Prostate gland (tissue), 2 donors: Measurements from ENCODE around the gene SBK1. TPM values are rescaled to one million over a fixed set of nuclear protein-coding genes. Genes with fewer than 3 reads are reported as not detected.

Experiments
- DNase-seq: peaks from one replicate; pipeline ENCODE4 v3.0.0-alpha.2; 2019; ENCODE audit warnings: low spot score
- H3K27ac ChIP-seq, 2 donors: fragments of 200-600 bp; sonication (generic); 2 replicates each; pipeline ENCODE4 v1.5.1; 2017 to 2019
- H3K27me3 ChIP-seq: fragments of 200-600 bp; sonication (generic); replicated peaks from 2 replicates; pipeline ENCODE4 v1.5.1; 2019; ENCODE audit not compliant: insufficient read depth
- H3K36me3 ChIP-seq, 2 donors: fragments of 200-600 bp; sonication (generic); 1 replicate in 1 of 2; 2 replicates in 1 of 2; pipeline versions ENCODE4 v1.5.1 to v1.8.1; 2017 to 2019
- H3K4me1 ChIP-seq: fragments of 200-600 bp; sonication (generic); replicated peaks from 2 replicates; pipeline ENCODE4 v1.5.1; 2019
- H3K4me3 ChIP-seq, 2 donors: fragments of 200-600 bp; sonication (generic); 2 replicates each; pipeline ENCODE4 v1.5.1; 2017 to 2019
- H3K9me3 ChIP-seq: fragments of 200-600 bp; sonication (generic); 2 replicates; pipeline ENCODE4 v1.5.1; 2017
- CTCF ChIP-seq, 4 experiments: fragments of 200-600 bp in 2 of 4; fragments of 450-650 bp in 2 of 4; sonication (generic) in 2 of 4; IDR thresholded peaks; 1 replicate in 3 of 4; 2 replicates in 1 of 4; pipeline ENCODE4 v1.5.1; 2016 to 2019; ENCODE audit warnings: antibody characterized with exemption in 4 of 4, mild to moderate bottlenecking in 2 of 4, moderate library complexity in 2 of 4
- POLR2A ChIP-seq: fragments of 450-650 bp; IDR thresholded peaks from one replicate; pipeline ENCODE4 v1.6.1; 2016; ENCODE audit warnings: antibody characterized with exemption, mild to moderate bottlenecking
- POLR2AphosphoS5 ChIP-seq: sonication (generic); formaldehyde crosslinking; IDR thresholded peaks from one replicate; pipeline ENCODE4 v1.6.1; 2017; ENCODE audit warnings: antibody characterized with exemption
- WGBS: methylation state at CpG from one replicate; pipeline ENCODE4 v1.1.5; 2018; 5-methylcytosine and 5-hydroxymethylcytosine counted together
- intact Hi-C: fragments of 100-400 bp; cut with DNase I; formaldehyde crosslinking; loops from one replicate; pipeline ENCODE4 v1.14.2; 2022
- total RNA-seq, 2 donors: library from RNA; depleted of rRNA; stranded (reverse); fragments of >200 nt; gene quantifications; one replicate each; pipeline ENCODE4 v1.1.0, GENCODE V29; 2016

SBK1 gene
- total RNA-seq, 2 donors from 2014 or later, result 5.8 to 8.1 TPM

GRCh38 chr16:28261942-28262341, 30.4 kb upstream of the SBK1 start:
- Histone ChIP-seq H3K36me3 (no peaks in the 10 kb centered on the region), H3K27ac (no peak overlapping the region), H3K4me1 (no peaks in the 10 kb centered on the region), H3K4me3 (no peak overlapping the region), H3K9me3 (no peaks in the 10 kb centered on the region), H3K27me3 (no peaks in the 10 kb centered on the region)
- TF ChIP-seq POLR2A (no peak), CTCF (IDR thresholded peaks at IDR 0.05) (no peak)
- DNase-seq, result no peak
- intact Hi-C loops, result no loop called here
- WGBS, result 53% methylated on average over 4 of the region's 4 CpGs

DNA sequence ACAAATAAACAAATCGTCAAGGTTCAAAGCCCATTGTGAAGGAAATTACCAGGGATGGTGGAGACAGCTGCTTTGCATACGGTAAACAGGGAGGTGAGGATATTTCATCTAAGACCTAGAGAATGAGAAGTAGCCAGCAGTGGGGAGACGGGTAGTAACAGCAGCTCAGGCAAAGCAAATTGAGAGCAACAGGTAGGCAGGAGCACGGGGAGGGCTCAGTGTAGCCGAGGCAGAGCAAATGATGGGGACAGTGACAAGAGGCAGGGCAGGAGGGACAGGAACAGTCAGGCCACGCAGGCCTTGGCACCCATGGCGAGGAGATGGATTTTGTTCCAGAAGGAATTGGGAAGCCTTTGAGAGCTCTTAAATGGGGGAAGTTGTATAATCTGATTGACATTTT, 29.0 kb upstream of the SBK1 start:
- WGBS, result 59% methylated on average over 6 of the region's 7 CpGs
- intact Hi-C loops, result no loop called here
- no peaks in the 10 kb centered on the region for H3K4me1 ChIP-seq
- H3K36me3 ChIP-seq, result no peaks in the 10 kb centered on the region
- H3K27me3 ChIP-seq, result no peaks in the 10 kb centered on the region
- no peak for DNase-seq
- no peak for TF ChIP-seq POLR2AphosphoS5
- no peak for TF ChIP-seq CTCF (IDR thresholded peaks at IDR 0.05)
- H3K27ac ChIP-seq, result no peak overlapping the region
- H3K9me3 ChIP-seq, result no peaks in the 10 kb centered on the region
- no peak overlapping the region for H3K4me3 ChIP-seq

DNA sequence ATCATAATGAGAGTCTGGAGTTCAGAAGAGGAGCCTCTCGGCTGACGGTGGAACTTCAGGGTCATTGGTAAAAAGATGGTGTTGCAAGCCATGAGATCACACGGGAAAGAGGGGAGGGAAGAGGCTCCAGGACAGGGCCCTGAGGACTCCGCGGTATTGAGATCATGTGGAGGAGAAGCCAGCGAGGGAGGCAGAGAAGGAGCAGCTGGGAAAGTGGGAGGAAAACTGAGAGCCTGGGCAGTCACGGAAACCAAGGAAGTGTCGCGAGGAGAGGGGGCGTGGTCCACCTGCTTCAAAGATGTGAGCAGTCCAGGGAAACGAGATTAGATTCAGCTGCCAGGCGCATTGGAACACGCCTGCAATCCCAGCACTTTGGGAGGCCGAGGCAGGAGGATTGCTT, 27.7 kb upstream of the SBK1 start:
- no peaks in the 10 kb centered on the region for H3K36me3 ChIP-seq
- H3K27me3 ChIP-seq, result no peaks in the 10 kb centered on the region
- WGBS, result 50% methylated on average over 14 of the region's 14 CpGs
- no peak for DNase-seq
- TF ChIP-seq POLR2A (no peak), CTCF (IDR thresholded peaks at IDR 0.05) (no peak), POLR2AphosphoS5 (no peak)
- H3K9me3 ChIP-seq, result no peaks in the 10 kb centered on the region
- H3K4me3 ChIP-seq, result no peak overlapping the region
- H3K4me1 ChIP-seq, result no peaks in the 10 kb centered on the region
- intact Hi-C loops, result no loop called here
- no peak overlapping the region for H3K27ac ChIP-seq

DNA sequence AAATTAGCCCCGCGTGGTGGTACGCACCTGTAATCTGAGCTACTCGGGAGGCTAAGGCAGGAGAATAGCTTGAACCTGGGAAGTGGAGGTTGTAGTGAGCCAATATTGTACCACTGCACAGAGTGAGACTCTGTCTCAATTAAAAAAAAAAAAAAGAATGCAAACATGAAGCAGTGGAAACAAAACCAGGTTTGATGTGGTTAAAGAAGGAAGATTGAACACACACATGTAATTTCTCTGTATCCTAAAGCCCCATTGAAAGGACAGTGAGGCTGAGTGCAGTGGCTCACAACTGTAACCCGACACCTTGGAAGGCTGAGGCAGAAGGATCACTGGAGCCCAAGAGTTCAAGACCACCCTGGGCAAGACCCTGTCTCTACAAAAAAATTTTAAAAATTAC, 26.5 kb upstream of the SBK1 start:
- 97% methylated on average over 5 of the region's 5 CpGs for WGBS
- TF ChIP-seq POLR2AphosphoS5, result no peak
- TF ChIP-seq POLR2A, result no peak
- TF ChIP-seq CTCF (IDR thresholded peaks at IDR 0.05), result no peak
- no peaks in the 10 kb centered on the region for H3K9me3 ChIP-seq
- no peak overlapping the region for H3K27ac ChIP-seq
- no peak overlapping the region for H3K4me3 ChIP-seq
- no peak for DNase-seq
- intact Hi-C loops, result no loop called here
- no peaks in the 10 kb centered on the region for H3K4me1 ChIP-seq
- no peaks in the 10 kb centered on the region for H3K36me3 ChIP-seq
- H3K27me3 ChIP-seq, result no peaks in the 10 kb centered on the region

- H3K36me3 ChIP-seq, result no peaks in the 10 kb centered on the region
- WGBS, result 61% methylated on average over 2 of the region's 2 CpGs
- no peaks in the 10 kb centered on the region for H3K9me3 ChIP-seq
- no peak overlapping the region for H3K27ac ChIP-seq
- TF ChIP-seq POLR2A (no peak), CTCF (IDR thresholded peaks at IDR 0.05) (no peak), POLR2AphosphoS5 (no peak)
- H3K4me3 ChIP-seq, result no peak overlapping the region
- intact Hi-C loops, result no loop called here
- DNase-seq, result no peak
- no peaks in the 10 kb centered on the region for H3K4me1 ChIP-seq
- H3K27me3 ChIP-seq, result no peaks in the 10 kb centered on the region
These were observed 25.0 kb upstream of the SBK1 start for GRCh38 chr16:28267356-28267755.
